ENCODE data around the gene UAP1L1.
A peak's percentile ranks its signal among the peaks of the same experiment; 100 is the strongest.

Gene UAP1L1

DNA sequence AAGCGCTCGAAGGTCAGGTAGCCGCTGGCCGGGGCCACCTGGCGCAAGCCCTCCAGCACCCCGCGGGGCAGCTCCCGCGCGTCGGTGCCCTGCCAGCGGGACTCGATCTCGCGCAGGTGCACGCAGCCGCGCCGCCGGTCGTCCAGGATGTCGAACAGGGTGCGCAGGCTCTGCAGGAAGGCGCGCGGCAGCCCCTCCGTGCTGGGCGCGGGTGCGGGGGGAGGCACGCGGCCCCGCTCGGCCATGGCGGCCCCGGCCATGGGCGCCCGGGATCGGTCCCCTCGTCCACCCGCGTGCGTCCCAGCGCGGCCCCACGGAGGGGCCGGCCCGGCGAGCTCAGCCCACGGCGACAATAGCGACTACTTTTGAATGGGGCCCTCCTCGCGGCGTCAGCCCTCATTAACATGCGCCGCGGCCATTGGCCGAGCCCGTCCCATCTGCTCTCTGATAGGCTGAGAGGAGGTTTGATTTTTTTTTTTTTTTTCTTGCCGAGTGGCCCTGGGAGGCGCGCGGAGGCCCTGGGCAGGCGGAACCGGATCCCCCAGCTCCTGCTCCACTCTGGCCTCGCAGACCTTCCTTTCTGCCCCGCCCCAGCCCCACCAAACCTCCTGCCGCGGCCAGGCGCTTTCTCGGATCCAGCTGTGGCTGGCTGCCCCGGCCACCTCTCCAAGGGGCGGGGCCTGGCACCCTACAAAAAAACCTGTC lies 7.0 kb upstream of the UAP1L1 start, which contains the start of gene SAPCD2:
TSS of gene SAPCD2 (minus strand) at position 357 of the 705 bp plus-strand sequence. CDS start at position 260, 97 bp downstream.
- H3K36me3 Mint-ChIP-seq (ENCODE audit: low read depth): peaks cover 1% of the 10 kb centered on the region
- H3K27me3 Mint-ChIP-seq (ENCODE audit: low read depth): no peaks in the 10 kb centered on the region
- no peaks in the 10 kb centered on the region for H3K9me3 Mint-ChIP-seq
- peak within 1 kb of the TSS; percentile 90 for H3K27ac Mint-ChIP-seq
- H3K4me3 Mint-ChIP-seq: peak within 1 kb of the TSS; percentile 92
- DNase-seq (ENCODE audit: low spot score): peak; percentile 88
- H3K4me1 Mint-ChIP-seq (ENCODE audit: low read depth): peaks cover 25% of the 10 kb centered on the region

DNA sequence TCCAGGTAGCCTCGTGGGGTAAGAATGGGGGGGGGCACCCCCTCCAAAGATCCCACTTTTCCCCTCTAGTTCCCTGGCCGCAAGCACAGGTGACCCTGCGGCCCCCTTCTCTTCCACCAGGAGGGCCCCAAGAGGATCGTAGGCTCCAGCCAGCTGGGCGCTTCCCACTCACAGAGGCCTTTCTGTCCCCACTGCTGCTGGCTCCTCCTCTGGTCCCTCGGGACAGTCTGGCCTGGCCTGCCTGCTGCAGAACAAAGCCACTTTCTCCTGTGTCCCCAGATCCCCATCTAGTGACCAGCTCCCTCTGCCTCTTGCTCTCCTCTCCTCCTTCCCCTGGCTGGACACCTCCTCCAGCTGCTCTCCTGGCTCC lies 6.4 kb upstream of the UAP1L1 start:
- Mint-ChIP-seq H3K9me3 (no peaks in the 10 kb centered on the region), H3K27me3 (ENCODE audit: low read depth) (no peaks in the 10 kb centered on the region), H3K4me3 (peak overlapping the region; percentile 92), H3K4me1 (ENCODE audit: low read depth) (peaks cover 25% of the 10 kb centered on the region), H3K36me3 (ENCODE audit: low read depth) (no peaks in the 10 kb centered on the region), H3K27ac (peak overlapping the region; percentile 90)
- DNase-seq (ENCODE audit: low spot score): no peak

DNA sequence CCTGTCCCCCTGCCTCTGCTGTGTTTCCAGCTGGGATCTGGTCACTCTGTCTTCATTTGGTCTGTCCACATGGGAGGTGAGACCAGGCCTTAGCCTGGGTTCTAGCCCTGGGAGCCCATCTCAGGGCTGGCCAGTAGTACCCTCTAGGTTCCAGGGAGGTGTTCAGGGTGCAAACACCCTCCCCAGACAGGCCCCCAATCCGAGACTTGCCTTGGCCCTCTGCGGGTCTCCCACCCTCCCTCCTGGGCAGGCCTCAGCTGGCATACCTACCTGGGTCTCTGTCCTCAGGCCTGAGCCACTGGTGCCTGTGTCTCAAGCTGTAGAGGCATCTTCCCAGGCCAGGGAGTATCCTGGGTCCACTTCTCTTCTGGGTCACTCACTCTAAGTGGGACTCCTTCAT lies 6.0 kb upstream of the UAP1L1 start:
- Mint-ChIP-seq H3K27ac (peak overlapping the region; percentile 90), H3K4me3 (peak overlapping the region; percentile 92), H3K9me3 (no peaks in the 10 kb centered on the region), H3K27me3 (ENCODE audit: low read depth) (no peaks in the 10 kb centered on the region), H3K4me1 (ENCODE audit: low read depth) (peaks cover 25% of the 10 kb centered on the region), H3K36me3 (ENCODE audit: low read depth) (no peaks in the 10 kb centered on the region)
- no peak for DNase-seq (ENCODE audit: low spot score)

DNA sequence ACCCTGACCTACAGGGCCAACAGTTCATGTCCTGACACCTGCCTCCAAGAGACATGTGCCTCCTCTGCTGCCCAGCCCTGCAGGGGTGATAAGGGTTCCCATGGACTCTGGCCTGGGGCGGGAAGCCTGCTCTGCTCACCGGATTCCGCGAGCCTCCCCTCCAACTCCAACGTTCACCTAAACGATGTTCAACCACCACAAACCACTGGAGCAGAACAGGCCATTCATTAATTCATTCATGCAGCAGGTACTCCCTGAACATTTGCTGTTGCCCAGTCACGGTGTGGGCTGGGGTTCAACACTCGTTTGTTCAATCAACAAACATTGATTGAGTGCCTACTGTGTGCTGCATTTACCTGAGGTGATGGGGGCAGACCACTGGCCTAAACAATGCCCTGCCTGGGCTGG lies 3.3 kb upstream of the UAP1L1 start:
- no peak overlapping the region for H3K27ac Mint-ChIP-seq
- peaks cover 16% of the 10 kb centered on the region for H3K4me1 Mint-ChIP-seq (ENCODE audit: low read depth)
- no peaks in the 10 kb centered on the region for H3K9me3 Mint-ChIP-seq
- H3K36me3 Mint-ChIP-seq (ENCODE audit: low read depth): no peaks in the 10 kb centered on the region
- DNase-seq (ENCODE audit: low spot score): no peak
- no peak overlapping the region for H3K4me3 Mint-ChIP-seq
- H3K27me3 Mint-ChIP-seq (ENCODE audit: low read depth): no peaks in the 10 kb centered on the region

DNA sequence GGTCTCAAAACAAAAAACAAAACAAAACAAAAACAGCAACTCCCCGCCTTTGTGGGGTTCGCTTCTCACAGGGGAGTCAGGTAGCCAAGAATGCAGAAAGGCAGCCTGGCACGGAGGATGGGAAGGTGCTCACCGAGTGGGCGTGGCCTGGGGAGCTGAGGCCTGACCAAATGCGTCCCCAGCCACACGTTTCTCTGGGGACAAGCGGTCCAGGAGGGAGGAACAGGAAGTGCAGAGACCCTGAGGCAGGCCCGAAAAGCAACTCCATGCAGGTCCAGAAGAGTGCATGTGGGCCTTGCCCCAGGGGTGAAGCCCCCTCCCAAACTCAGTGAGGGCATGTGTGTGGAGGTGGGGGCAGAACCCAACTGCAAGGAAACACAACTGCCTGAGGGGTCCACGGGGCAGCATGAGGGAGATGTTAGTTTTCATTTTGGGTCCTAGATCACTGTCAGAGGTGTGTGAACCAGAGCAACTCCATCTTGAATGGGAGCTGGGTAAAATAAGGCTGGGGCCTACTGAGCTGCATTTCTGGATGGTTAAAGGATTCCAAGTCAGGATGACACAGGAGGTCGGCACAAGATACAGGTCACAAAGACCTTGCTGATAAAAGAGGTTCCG lies 2.6 kb upstream of the UAP1L1 start:
- Mint-ChIP-seq H3K27ac (no peak overlapping the region), H3K36me3 (ENCODE audit: low read depth) (peaks cover under 1% of the 10 kb centered on the region), H3K27me3 (ENCODE audit: low read depth) (no peaks in the 10 kb centered on the region), H3K4me1 (ENCODE audit: low read depth) (peaks cover 16% of the 10 kb centered on the region), H3K9me3 (no peaks in the 10 kb centered on the region), H3K4me3 (no peak overlapping the region)
- DNase-seq (ENCODE audit: low spot score): no peak

DNA sequence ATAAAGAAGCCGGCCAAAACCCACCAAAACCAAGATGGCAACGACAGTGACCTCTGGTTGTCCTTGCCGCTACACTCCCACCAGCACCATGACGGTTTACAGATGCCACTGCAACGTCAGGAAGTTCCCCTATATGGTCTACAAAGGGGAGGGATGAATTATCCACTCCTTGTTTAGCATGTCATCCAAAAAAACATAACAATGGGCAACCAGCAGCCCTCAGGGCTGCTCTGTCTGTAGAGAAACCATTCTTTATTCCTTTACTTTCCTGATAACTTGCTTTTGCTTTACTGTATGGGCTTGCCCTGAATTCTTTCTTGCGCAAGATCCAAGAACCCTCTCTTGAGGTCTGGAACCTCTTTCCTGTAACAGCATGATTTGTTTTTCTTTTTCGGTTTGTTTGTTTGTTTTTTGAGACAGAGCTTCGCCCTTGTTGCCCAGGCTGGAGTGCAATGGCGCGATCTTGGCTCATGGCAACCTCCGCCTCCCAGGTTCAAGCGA lies 2.0 kb upstream of the UAP1L1 start:
- Mint-ChIP-seq H3K27me3 (ENCODE audit: low read depth) (no peaks in the 10 kb centered on the region), H3K4me3 (no peak overlapping the region), H3K4me1 (ENCODE audit: low read depth) (peaks cover 17% of the 10 kb centered on the region), H3K27ac (no peak overlapping the region), H3K9me3 (no peaks in the 10 kb centered on the region), H3K36me3 (ENCODE audit: low read depth) (peaks cover 3% of the 10 kb centered on the region)
- no peak for DNase-seq (ENCODE audit: low spot score)

DNA sequence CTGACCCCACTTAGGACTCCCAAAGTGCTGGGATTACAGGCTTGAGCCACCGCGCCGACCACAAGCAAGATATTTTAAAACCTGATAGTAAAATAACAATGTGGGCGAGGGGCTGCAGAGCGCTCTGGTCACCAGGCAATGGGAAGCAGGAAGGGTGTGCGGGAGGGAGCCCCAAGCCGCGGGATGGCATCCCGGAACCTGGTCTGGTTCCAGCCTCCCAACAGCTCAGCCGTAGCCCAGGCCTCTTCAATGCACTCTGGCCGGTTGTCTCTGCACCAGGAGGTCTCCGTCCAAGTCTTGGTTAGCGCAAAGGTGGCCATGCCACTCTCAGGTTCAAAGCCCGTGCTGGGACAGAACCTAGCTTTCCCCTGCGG lies 694 bp upstream of the UAP1L1 start:
- H3K27me3 Mint-ChIP-seq (ENCODE audit: low read depth): no peaks in the 10 kb centered on the region
- H3K27ac Mint-ChIP-seq: no peak overlapping the region
- no peak for DNase-seq (ENCODE audit: low spot score)
- H3K4me3 Mint-ChIP-seq: peak overlapping the region; percentile 62
- peaks cover 7% of the 10 kb centered on the region for H3K4me1 Mint-ChIP-seq (ENCODE audit: low read depth)
- H3K9me3 Mint-ChIP-seq: no peaks in the 10 kb centered on the region
- peaks cover 6% of the 10 kb centered on the region for H3K36me3 Mint-ChIP-seq (ENCODE audit: low read depth)

DNA sequence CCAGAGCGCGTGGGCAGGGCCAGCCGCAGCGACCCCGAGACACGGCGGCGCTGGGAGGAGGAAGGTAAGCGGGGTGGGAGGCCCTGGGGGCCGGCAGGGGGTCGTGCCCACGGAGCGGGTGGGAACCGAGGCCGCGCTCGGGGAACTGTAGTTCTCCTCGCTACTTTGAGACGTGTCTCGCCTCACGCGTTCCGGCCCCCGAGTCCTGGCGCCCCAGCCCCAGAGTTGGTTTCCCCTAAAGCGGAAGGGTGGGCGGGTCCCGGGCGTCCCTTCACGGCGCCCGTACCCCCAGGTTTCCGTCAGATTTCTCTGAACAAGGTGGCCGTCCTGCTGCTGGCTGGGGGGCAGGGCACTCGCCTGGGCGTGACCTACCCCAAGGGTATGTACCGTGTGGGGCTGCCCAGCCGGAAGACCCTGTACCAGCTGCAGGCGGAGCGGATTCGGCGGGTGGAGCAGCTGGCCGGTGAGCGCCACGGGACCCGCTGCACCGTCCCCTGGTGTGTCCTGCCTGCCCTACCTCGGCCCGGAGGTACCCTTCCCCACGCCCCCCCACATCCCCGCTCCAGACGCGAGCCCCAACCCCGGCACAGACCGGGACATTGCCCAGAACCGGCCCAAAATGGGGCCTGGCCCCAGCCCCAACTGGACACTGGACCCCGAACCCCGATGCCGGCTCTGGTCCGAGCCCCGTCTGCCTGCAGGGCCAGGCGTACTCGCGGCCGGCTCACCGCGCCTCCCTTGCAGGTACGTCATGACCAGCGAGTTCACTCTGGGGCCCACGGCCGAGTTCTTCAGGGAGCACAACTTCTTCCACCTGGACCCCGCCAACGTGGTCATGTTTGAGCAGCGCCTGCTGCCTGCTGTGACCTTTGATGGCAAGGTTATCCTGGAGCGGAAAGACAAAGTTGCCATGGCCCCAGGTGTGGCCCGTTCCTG lies 709 bp downstream of the UAP1L1 start:
- peak overlapping the region; percentile 55 for H3K27ac Mint-ChIP-seq
- no peak for DNase-seq (ENCODE audit: low spot score)
- H3K4me1 Mint-ChIP-seq (ENCODE audit: low read depth): peaks cover 4% of the 10 kb centered on the region
- no peaks in the 10 kb centered on the region for H3K9me3 Mint-ChIP-seq
- H3K4me3 Mint-ChIP-seq: peak overlapping the region; percentile 72
- peaks cover 9% of the 10 kb centered on the region for H3K36me3 Mint-ChIP-seq (ENCODE audit: low read depth)
- no peaks in the 10 kb centered on the region for H3K27me3 Mint-ChIP-seq (ENCODE audit: low read depth)

DNA sequence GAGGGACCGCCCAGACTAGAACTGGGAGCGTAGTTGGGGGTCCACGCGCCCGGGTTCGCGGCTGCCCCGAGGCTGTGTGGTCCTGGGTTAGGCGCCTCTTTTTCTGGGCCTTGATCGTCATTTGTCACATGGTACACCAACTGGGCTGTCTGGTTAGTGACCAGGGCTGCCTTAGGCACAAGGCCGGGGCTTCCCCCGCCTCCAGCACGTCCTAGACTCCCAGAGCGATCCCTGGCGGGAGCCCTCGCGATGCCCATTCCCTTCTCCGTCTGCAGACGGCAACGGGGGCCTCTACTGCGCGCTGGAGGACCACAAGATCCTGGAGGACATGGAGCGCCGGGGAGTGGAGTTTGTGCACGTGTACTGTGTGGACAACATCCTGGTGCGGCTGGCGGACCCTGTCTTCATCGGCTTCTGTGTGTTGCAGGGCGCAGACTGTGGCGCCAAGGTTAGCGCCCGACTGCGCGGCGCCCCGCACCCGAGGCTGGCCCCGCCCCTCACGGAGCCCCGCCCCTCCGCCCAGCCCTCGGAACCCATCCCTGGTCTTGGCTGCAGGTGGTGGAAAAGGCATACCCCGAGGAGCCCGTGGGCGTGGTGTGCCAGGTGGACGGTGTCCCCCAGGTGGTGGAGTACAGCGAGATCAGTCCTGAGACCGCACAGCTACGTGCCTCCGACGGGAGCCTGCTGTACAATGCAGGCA lies 1.5 kb downstream of the UAP1L1 start:
- Mint-ChIP-seq H3K4me3 (peak overlapping the region; percentile 72), H3K9me3 (no peaks in the 10 kb centered on the region), H3K4me1 (ENCODE audit: low read depth) (peaks cover 4% of the 10 kb centered on the region), H3K36me3 (ENCODE audit: low read depth) (peaks cover 9% of the 10 kb centered on the region), H3K27ac (no peak overlapping the region), H3K27me3 (ENCODE audit: low read depth) (no peaks in the 10 kb centered on the region)
- no peak for DNase-seq (ENCODE audit: low spot score)

DNA sequence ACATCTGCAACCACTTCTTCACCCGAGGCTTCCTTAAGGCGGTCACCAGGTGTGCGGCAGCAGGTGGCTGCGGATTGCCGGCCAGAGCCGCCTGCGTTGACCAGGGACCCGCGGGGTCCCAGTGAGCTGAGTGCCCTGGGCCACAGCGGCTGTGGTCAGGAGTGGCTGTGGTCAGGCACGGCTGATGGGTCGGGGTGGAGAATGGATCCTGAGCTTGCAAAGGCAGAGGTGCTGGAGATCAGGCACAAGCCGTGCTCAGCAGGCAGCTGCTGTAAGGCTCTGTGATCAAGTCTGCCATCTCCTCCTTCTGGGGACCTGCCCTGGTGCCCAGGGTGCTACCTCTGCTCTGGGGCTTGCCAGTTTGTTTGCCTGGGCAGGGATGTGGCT lies 2.1 kb downstream of the UAP1L1 start:
- Mint-ChIP-seq H3K9me3 (no peaks in the 10 kb centered on the region), H3K4me3 (no peak overlapping the region), H3K4me1 (ENCODE audit: low read depth) (peaks cover 4% of the 10 kb centered on the region), H3K27ac (no peak overlapping the region), H3K36me3 (ENCODE audit: low read depth) (peaks cover 9% of the 10 kb centered on the region), H3K27me3 (ENCODE audit: low read depth) (no peaks in the 10 kb centered on the region)
- no peak for DNase-seq (ENCODE audit: low spot score)

DNA sequence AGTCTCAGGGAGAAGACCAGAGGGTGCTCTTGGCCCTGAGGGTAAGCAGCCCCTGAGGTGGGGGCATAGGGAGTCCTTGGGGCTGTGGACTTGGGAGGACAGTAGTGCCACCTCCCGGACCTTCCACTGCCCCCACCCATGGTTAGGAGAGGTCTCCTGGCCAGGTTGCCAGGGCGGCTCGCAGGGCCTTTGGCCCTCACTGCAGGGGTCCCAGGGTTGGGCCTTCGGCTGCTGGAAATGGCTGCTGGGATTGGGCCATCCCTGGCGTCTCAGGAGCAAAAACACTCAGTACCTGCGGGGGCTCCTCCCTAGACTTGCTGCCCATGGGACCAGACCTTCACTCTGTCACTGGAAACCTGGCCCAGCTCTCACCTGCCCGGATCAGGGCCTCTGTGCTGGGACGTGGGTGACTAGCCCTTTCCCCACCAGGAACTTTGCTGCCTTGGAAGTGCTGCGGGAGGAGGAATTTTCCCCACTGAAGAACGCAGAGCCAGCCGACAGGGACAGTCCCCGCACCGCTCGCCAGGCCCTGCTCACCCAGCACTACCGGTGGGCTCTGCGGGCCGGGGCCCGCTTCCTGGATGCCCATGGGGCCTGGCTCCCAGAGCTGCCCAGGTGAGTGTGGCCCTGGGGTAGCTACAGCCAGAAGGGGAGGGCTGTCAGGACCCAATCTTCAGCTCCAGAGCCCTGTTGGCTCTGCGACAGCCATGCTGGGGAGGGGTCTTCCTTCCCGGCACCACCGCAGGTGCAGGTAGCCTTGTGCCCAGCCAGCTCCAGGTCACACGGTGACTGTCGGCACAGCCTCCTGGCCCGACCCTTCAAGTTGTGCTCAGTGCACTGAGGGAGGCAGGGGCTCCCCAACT lies 3.2 kb downstream of the UAP1L1 start:
- no peak overlapping the region for H3K4me3 Mint-ChIP-seq
- DNase-seq (ENCODE audit: low spot score): no peak
- no peaks in the 10 kb centered on the region for H3K27me3 Mint-ChIP-seq (ENCODE audit: low read depth)
- no peak overlapping the region for H3K27ac Mint-ChIP-seq
- H3K9me3 Mint-ChIP-seq: no peaks in the 10 kb centered on the region
- peaks cover 3% of the 10 kb centered on the region for H3K4me1 Mint-ChIP-seq (ENCODE audit: low read depth)
- H3K36me3 Mint-ChIP-seq (ENCODE audit: low read depth): peaks cover 9% of the 10 kb centered on the region

DNA sequence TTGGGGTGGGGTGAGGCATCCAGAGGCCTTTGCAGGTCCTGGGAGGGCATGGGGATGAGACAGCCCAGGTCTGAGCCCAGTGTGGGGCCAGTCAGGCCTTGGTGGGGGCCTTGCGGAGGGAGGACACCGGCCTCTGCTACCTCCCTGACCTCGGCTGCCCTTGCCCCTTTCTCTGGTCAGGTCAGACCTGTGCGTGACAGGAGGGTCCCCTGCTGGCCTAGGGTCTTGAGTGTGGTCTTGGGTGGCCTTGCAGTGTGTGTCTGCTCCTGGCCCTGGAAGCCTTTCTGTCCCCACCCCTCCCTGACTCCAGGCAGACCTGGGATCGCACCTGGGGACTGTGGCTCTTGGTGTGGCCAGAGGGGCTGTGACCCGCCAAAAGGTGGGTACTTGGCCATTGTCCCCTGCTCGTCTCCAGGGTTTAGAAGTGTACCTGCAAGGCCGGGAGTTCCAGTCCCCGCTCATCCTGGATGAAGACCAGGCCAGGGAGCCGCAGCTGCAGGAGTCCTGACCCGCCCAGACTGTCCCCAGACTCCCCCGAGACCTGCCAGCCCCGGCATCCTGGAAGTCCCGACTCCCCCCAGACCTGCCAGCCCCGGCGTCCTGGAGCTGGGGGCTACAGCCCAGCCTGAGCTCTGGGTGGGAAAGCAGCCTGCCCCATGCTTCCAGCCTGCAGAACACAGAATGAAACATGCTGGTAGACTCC lies 5.1 kb downstream of the UAP1L1 start:
- Mint-ChIP-seq H3K9me3 (no peaks in the 10 kb centered on the region), H3K27me3 (ENCODE audit: low read depth) (no peaks in the 10 kb centered on the region), H3K4me1 (ENCODE audit: low read depth) (peaks cover 7% of the 10 kb centered on the region), H3K4me3 (no peak overlapping the region), H3K36me3 (ENCODE audit: low read depth) (peaks cover 9% of the 10 kb centered on the region), H3K27ac (no peak overlapping the region)
- DNase-seq (ENCODE audit: low spot score): no peak
